Stimulated activated CD8-positive, alpha-beta memory T cell treated with anti-CD3 and anti-CD28 coated beads, Interleukin-15, amount 100 ng/mL, for 24 hours (primary cell): ENCODE data around the gene TATDN2.
A peak's percentile ranks its signal among the peaks of the same experiment; 100 is the strongest.
"Not testable (repeated sequence)": the region's sequence is repeated elsewhere in the genome, so short reads cannot be mapped to it uniquely, and the experiment has no call there.

ENCODE experiments used
- DNase-seq: peaks from one replicate; pipeline ENCODE4 v3.0.0-alpha.2; 2020; ENCODE audit warnings: low read depth

TATDN2 gene

GRCh38 chr3:10238345-10239183, 9.7 kb upstream of the TATDN2 start:
- no peak for DNase-seq

GRCh38 chr3:10240799-10241198, 7.5 kb upstream of the TATDN2 start:
- no peak for DNase-seq

DNA sequence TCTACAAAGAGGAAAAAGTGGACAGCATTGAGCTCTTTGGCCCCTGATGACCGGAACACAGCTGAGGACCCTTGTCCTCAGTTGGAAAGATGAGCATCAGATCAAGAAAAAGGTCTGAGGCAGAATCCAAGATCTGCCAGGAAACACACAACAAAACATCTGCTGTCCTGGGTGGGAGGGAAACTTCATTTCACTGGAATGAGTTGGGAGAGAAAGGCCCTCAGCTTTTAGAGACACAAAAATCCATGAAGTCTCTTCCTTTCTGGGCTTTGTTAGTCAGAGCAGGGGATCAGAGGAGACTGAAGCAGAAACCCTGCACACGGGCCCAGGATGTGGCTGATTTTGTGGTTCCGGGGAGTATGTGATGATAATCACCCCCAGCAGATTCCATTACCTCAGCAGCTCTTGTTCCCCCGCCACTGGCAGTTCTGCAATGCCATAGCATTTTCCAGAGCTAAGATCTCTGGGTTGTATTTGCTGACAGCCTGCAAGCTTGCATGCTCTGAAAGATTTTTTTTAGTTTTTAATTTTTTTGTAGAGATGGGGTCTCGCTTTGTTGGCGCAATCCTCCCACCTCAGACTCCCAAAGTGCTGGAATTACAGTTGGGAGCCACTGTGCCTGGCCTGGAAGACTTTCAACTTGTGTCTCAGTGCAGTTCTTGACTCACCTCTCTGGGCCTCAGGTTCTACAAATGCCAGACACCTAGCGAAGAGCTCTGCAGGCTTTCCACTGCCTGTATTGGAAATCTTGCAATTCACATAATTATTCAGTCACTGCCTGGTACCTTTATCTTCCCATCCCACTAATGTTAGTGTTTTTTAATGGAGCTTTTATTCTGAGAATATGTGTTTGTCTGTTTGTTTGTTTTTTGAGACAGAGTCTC, 5.8 kb upstream of the TATDN2 start:
- peak; percentile 23 for DNase-seq

- no peak for DNase-seq
These were observed 4.2 kb upstream of the TATDN2 start for GRCh38 chr3:10244009-10244408.

DNA sequence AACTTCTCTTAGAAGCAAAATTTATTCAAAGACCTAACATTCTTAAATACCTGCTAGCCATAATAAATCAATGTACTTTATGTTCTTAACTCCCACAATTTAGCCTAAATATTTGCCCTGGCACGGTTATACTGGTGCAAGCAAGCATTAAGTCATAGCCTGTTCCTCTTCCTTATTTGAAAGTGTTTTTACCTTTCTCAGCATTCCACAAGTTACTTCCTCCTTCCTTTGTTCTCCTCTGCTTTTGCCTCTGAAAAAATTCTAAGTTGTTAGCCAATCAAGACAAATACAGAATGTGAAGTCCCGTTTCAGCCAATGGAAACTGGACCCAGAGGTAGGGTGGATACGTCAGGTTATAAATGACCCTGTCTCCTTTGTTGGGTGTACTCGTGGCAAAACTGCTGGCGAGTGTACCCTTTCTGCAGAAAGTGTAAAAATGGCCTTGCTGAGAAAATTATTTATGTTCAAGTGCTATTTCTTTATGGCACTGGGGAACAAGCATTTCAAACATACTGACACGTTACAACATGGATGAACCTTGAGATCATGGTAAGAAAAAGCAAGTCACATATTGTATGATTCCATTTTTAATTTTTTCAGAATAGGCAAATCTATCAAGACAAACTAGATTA, 3.1 kb upstream of the TATDN2 start:
- no peak for DNase-seq

DNA sequence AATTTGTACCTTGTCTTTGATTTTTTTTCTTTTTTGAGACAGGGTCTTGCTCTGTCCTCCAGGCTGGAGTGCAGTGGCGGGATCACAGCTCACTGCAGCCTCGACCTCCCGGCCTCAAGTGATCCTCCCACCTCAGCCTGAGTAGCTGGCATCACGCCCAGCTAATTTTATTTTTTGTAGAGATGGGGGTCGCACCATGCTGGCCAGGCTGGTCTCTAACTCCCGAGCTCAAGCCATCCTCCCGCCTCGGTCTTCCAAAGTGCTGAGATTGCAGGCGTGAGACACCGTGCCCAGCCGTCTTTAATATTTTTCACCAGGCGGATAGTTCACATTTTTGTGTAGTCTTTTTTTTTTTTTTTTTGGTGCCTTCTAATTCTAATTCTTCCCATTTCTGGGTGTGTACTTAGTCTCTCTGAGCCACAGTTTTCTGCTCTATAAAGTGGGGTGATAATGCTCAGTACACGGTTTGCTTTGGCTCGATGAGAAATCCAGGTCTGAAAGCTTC, 528 bp upstream of the TATDN2 start:
- DNase-seq = no peak

DNA sequence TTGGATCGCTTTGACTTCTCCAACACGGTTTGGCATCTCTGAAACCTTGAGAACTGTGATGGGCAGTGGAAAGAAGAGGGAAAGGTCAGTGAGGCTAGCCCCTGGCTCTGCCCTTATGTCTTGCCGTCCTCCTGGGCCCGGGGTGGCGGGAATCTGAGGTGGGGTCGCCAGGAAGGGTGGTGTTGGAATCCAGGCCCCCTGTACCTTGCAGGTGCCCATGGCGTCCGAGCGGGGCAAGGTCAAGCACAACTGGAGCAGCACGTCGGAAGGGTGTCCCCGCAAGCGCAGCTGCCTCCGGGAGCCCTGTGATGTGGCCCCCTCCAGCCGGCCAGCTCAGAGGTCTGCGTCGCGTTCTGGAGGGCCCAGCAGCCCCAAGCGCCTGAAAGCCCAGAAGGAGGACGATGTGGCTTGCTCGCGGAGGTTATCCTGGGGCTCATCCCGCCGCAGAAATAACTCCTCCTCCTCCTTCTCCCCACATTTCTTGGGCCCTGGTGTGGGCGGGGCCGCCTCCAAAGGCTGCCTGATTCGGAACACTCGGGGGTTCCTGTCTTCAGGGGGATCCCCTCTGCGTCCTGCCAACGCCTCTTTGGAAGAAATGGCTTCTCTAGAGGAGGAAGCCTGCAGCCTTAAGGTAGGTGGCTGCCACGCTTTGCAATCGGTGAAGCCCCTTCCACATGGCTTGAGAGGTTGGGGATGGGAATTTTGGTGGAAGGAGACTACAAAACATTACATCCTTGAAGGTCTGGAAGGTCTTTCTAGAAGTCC, 907 bp downstream of the TATDN2 start:
- peak; percentile 26 for DNase-seq

- DNase-seq = no peak
These were observed 1.6 kb downstream of the TATDN2 start for GRCh38 chr3:10249833-10250232.

GRCh38 chr3:10251006-10251405, 2.7 kb downstream of the TATDN2 start:
- no peak for DNase-seq

DNA sequence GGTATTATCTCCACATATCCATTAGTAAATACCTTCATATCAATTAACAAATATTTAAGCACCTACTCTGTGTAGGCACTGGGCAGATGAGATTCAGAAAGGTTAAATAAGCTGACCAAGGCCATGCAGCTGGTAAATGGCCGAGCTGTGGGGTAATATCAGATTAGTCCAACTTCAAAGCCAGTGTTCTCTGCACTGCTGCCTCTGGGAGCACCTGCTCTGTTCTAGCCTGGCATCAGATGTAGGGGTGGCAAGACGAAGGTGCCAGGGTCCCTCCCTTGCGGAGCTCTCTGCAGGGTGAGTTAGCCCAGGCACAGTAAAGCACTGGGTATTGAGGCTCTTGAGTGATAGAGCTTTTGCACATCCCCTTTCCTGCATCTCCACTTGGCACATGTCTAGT, 5.5 kb downstream of the TATDN2 start:
- no peak for DNase-seq

DNA sequence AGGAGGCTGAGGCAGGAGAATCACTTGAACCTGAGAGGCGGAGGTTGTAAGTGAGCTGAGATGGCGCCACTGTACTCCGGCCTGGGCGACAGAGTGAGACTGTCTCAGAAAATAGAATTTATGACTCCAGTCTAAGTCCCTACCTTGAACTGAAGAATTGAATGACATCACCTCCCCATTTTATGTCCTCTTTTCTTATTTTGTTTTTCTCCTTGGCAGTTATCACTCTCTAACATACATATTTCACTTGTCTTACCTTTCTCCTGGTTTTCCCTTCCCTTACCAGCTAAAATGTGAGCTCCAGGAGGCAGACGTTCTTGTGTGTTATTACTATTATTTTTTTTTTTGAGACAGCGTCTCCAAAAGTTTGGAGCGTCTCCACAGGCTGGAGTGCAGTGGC, 7.6 kb downstream of the TATDN2 start:
- no peak for DNase-seq

- no peak for DNase-seq
These were observed 10.8 kb downstream of the TATDN2 start for GRCh38 chr3:10259036-10259435.

DNA sequence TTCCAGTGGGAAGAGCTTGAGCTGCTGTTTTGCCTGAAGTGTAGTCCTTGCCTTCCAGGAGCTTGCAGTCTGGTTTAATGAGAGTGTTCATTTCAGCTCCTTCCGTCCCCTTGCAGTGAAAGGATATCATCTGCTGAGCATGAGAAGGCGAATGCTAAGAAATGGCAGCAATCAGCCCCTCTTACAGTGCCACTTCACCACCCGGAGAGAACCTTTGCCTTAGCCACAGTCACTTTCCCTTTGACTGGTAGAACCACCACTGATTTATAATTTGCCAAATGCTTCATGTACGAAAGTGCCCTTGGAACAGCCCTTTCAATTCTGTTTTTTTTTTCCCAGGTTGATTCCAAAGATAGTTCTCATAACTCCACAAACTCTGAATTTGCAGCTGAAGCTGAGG, 11.5 kb downstream of the TATDN2 start:
- no peak for DNase-seq

- no peak for DNase-seq
These were observed 12.0 kb downstream of the TATDN2 start for GRCh38 chr3:10260211-10260701.

GRCh38 chr3:10262027-10262426, 13.8 kb downstream of the TATDN2 start:
- no peak for DNase-seq

GRCh38 chr3:10263646-10264363, 15.5 kb downstream of the TATDN2 start:
- DNase-seq = peak; percentile 29

- no peak for DNase-seq
These were observed 17.6 kb downstream of the TATDN2 start for GRCh38 chr3:10265833-10266232.

DNA sequence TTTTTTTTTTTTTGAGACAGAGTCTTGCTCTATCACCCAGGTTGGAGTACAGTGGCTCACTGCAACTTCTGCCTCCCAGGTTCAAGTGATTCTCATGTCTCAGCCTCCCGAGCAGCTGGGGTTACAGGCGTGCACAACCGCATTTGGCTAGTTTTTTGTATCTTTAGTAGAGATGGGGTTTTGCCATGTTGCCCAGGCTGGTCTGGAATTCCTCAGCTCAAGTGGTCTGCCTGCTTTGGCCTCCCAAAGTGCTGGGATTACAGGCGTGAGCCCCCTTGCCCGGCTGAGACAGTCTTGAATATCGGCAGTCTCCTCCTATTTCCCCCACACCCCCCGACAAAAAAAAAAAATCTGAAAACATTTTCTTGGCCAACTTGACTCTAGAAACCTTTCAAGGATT, 18.7 kb downstream of the TATDN2 start:
- not testable (repeated sequence) for DNase-seq

DNA sequence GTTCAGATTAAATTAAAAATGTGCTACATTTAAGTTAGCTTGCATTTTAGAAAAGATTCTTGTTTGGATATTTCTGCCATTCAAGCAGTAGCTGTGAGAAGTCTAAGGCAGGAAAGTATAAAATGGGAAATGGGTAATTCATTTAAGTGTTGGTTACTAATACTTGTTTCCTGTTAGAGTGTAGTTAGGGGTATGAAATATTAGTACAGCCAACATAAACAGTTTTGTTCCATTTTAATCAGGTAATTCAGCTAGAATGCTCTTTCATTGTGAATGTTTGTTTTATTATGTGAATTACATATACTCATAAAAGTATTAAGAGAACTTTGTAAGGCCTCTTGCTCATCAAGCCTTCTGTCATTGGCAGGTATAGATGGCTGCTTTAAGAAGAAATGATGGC, 19.9 kb downstream of the TATDN2 start:
- DNase-seq = no peak

DNA sequence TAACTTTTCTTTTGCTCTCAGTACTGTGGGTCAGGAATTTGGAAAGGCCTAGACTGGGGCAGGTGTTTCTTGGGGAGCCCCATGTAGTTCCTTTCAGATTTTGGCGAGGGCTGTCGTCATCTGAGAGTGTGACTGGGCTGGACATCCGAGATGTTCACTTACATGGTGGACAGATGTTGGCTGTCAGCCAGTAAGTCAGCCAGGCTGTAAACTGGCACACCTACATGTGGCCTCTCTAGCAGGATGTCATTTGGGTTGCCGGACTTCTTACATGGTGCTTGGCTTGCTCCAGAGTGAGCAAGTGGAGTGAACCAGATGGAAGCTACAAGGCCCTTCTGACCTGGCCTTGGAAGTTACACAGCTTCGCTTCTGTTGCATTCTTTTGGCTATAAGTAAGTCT, 20.7 kb downstream of the TATDN2 start:
- DNase-seq = no peak

GRCh38 chr3:10269443-10269842, 21.2 kb downstream of the TATDN2 start:
- no peak for DNase-seq
